ENCODE data around the gene MAMDC2. TPM values are rescaled to one million over a fixed set of nuclear protein-coding genes. Genes with fewer than 3 reads are reported as not detected.

The MAMDC2 gene
- total RNA-seq, 1 donor from 2014 or later, result 28.7 TPM

DNA sequence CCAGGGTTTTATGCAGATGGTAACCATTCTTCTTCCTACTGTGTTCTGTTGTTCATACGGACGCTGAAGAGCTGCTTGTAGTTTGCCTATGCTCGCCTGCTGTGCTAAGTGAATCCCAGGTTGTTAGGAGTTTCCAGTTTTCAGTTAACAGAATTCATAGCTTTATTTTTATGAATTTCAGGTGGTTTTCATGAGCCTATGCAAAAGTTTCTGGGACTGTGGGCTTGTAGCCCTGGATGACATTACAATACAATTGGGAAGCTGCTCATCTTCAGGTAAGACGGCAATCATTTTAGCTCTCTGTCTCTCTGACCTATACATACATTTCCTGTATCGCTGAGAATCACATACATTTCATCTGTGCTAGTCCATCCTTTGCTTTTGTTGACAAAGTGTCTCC is 124.9 kb downstream of the MAMDC2 start:
- Mint-ChIP-seq H3K27ac (no peak overlapping the region), H3K4me1 (peaks cover 29% of the 10 kb centered on the region), H3K36me3 (no peaks in the 10 kb centered on the region), H3K9me3 (no peaks in the 10 kb centered on the region), H3K27me3 (ENCODE audit: insufficient read depth, low read depth) (peaks cover 1% of the 10 kb centered on the region), H3K4me3 (no peak overlapping the region)
- H3K9ac ChIP-seq, result no peak overlapping the region
- H3K4me1 ChIP-seq, result peaks cover 17% of the 10 kb centered on the region
- H3K27me3 ChIP-seq, result no peaks in the 10 kb centered on the region
- H2AFZ ChIP-seq (replicated peaks), result no peak overlapping the region
- no peaks in the 10 kb centered on the region for H3K79me2 ChIP-seq (ENCODE audit: low read depth)
- H3K36me3 ChIP-seq, result no peaks in the 10 kb centered on the region
- DNase-seq (ENCODE audit: low spot score), result no peak
- no peak overlapping the region for H3K27ac ChIP-seq
- no peak overlapping the region for H3K4me3 ChIP-seq
- H3F3A ChIP-seq (ENCODE audit: low read depth), result peaks cover 8% of the 10 kb centered on the region
- no peaks in the 10 kb centered on the region for H4K20me1 ChIP-seq (ENCODE audit: low read depth)
- H3K9me3 ChIP-seq (ENCODE audit: low read depth), result no peaks in the 10 kb centered on the region
- TF ChIP-seq EZH2phosphoT487 (IDR thresholded peaks at IDR 0.05) (no peak), EZH2 (IDR thresholded peaks at IDR 0.05) (no peak)
- TF ChIP-seq, protein P1, sequence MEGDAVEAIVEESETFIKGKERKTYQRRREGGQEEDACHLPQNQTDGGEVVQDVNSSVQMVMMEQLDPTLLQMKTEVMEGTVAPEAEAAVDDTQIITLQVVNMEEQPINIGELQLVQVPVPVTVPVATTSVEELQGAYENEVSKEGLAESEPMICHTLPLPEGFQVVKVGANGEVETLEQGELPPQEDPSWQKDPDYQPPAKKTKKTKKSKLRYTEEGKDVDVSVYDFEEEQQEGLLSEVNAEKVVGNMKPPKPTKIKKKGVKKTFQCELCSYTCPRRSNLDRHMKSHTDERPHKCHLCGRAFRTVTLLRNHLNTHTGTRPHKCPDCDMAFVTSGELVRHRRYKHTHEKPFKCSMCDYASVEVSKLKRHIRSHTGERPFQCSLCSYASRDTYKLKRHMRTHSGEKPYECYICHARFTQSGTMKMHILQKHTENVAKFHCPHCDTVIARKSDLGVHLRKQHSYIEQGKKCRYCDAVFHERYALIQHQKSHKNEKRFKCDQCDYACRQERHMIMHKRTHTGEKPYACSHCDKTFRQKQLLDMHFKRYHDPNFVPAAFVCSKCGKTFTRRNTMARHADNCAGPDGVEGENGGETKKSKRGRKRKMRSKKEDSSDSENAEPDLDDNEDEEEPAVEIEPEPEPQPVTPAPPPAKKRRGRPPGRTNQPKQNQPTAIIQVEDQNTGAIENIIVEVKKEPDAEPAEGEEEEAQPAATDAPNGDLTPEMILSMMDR (IDR thresholded peaks at IDR 0.05), result no peak
- H3K4me2 ChIP-seq, result no peak overlapping the region

DNA sequence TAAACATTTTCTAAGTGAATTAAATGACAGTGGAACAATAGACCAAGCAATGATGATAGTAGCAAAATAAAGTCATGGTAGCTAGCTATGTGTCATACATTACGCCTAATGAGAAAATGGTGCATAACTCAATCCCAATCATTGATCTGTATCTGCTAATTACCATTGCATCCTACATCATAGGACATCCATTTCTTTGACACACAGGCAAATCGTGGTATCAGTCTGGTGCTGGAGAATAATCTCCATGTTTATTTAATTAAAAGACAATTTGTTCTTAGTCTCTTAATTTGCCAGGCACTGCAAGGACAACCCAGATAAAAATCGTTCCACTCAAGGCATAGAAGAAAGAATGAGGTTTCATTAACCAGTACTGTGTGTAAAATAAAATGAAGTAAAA is 125.6 kb downstream of the MAMDC2 start:
- Mint-ChIP-seq H3K27me3 (ENCODE audit: insufficient read depth, low read depth) (no peaks in the 10 kb centered on the region), H3K9me3 (no peaks in the 10 kb centered on the region), H3K27ac (no peak overlapping the region), H3K4me1 (peaks cover 29% of the 10 kb centered on the region), H3K4me3 (no peak overlapping the region), H3K36me3 (no peaks in the 10 kb centered on the region)
- H3K27ac ChIP-seq, result no peak overlapping the region
- H3K79me2 ChIP-seq (ENCODE audit: low read depth), result no peaks in the 10 kb centered on the region
- peaks cover 14% of the 10 kb centered on the region for H3K4me1 ChIP-seq
- no peaks in the 10 kb centered on the region for H4K20me1 ChIP-seq (ENCODE audit: low read depth)
- no peaks in the 10 kb centered on the region for H3K9me3 ChIP-seq (ENCODE audit: low read depth)
- H3K9ac ChIP-seq, result no peak overlapping the region
- H3K4me2 ChIP-seq, result no peak overlapping the region
- no peaks in the 10 kb centered on the region for H3K27me3 ChIP-seq
- TF ChIP-seq, protein P1 (IDR thresholded peaks at IDR 0.05), result no peak
- no peak for TF ChIP-seq EZH2 (IDR thresholded peaks at IDR 0.05)
- TF ChIP-seq EZH2phosphoT487 (IDR thresholded peaks at IDR 0.05), result no peak
- H2AFZ ChIP-seq (replicated peaks), result no peak overlapping the region
- no peaks in the 10 kb centered on the region for H3K36me3 ChIP-seq
- H3F3A ChIP-seq (ENCODE audit: low read depth), result peaks cover 8% of the 10 kb centered on the region
- H3K4me3 ChIP-seq, result no peak overlapping the region
- DNase-seq (ENCODE audit: low spot score), result no peak

DNA sequence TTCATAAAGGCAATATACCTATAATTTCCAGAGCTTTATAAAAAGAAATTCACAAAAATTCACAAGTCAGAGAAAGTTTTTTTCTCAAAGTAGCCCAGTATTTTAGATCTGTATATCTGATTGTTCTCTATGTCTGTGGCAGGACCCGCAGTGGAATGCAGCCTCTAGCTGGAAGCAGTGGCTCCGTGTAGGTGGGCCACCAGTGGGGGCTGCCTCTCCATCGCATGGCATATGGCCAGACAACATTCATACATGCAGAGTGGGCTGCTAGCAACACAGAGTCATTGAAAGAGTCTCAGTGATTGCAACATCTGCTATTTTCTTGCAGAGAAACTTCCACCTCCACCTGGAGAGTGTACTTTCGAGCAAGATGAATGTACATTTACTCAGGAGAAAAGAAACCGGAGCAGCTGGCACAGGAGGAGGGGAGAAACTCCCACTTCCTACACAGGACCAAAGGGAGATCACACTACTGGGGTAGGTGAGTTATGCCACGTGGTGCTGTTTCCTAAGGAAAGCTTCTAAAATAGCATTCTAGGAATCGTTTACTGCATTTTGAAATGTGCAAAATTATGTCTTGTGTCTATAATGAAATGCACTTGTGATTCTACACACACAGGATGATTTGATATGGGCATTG is 126.6 kb downstream of the MAMDC2 start:
- H3F3A ChIP-seq (ENCODE audit: low read depth), result peaks cover 6% of the 10 kb centered on the region
- no peak overlapping the region for H3K27ac ChIP-seq
- no peaks in the 10 kb centered on the region for H3K9me3 Mint-ChIP-seq
- H3K36me3 Mint-ChIP-seq, result no peaks in the 10 kb centered on the region
- no peak overlapping the region for H3K27ac Mint-ChIP-seq
- H3K36me3 ChIP-seq, result no peaks in the 10 kb centered on the region
- no peak for TF ChIP-seq EZH2phosphoT487 (IDR thresholded peaks at IDR 0.05)
- TF ChIP-seq, protein P1 (IDR thresholded peaks at IDR 0.05), result no peak
- TF ChIP-seq EZH2 (IDR thresholded peaks at IDR 0.05), result no peak
- no peak for DNase-seq (ENCODE audit: low spot score)
- H2AFZ ChIP-seq (replicated peaks), result no peak overlapping the region
- H3K79me2 ChIP-seq (ENCODE audit: low read depth), result no peaks in the 10 kb centered on the region
- H3K9ac ChIP-seq, result no peak overlapping the region
- no peak overlapping the region for H3K4me3 ChIP-seq
- peaks cover 6% of the 10 kb centered on the region for H3K4me1 ChIP-seq
- H3K9me3 ChIP-seq (ENCODE audit: low read depth), result no peaks in the 10 kb centered on the region
- no peaks in the 10 kb centered on the region for H4K20me1 ChIP-seq (ENCODE audit: low read depth)
- no peaks in the 10 kb centered on the region for H3K27me3 ChIP-seq
- H3K4me1 Mint-ChIP-seq, result peaks cover 25% of the 10 kb centered on the region
- no peaks in the 10 kb centered on the region for H3K27me3 Mint-ChIP-seq (ENCODE audit: insufficient read depth, low read depth)
- H3K4me2 ChIP-seq, result no peak overlapping the region
- H3K4me3 Mint-ChIP-seq, result no peak overlapping the region
